Measurements from ENCODE around the gene ARAP1. TPM values are rescaled to one million over a fixed set of nuclear protein-coding genes. Genes with fewer than 3 reads are reported as not detected.

The ARAP1 gene
- total RNA-seq, 2 experiments from 2014 or later, result 77.4 to 79.6 TPM

GRCh38 chr11:72672597-72673238, 79.5 kb downstream of the ARAP1 start:
- no peak overlapping the region for H3K4me3 Mint-ChIP-seq
- intact Hi-C loops (cut with micrococcal nuclease), result no loop called here
- ChIA-PET POLR2A (no interaction called here), CTCF (interaction anchor here (1.1 to 2.5 kb wide), 2 partner anchors 9 to 12 kb away, joined by 4 to 14 read pairs; no protein-coding TSS in a partner anchor)
- no peak for DNase-seq
- H3K27me3 Mint-ChIP-seq, result peaks cover 70% of the 10 kb centered on the region
- H3K27ac Mint-ChIP-seq, result no peak overlapping the region
- peaks cover under 1% of the 10 kb centered on the region for H3K9me3 Mint-ChIP-seq
- peaks cover 14% of the 10 kb centered on the region for H3K4me1 Mint-ChIP-seq (ENCODE audit: low read depth)
- no peaks in the 10 kb centered on the region for H3K36me3 Mint-ChIP-seq

- peaks cover 9% of the 10 kb centered on the region for H3K9me3 Mint-ChIP-seq
- no peak for DNase-seq
- H3K4me1 Mint-ChIP-seq (ENCODE audit: low read depth), result peaks cover 11% of the 10 kb centered on the region
- peaks cover 5% of the 10 kb centered on the region for H3K36me3 Mint-ChIP-seq
- ChIA-PET POLR2A (interaction anchor here (0.6 kb wide), 1 partner anchor 472 kb away, joined by 3 read pairs; no protein-coding TSS in a partner anchor), CTCF (interaction anchor here (1.1 to 2.5 kb wide), 2 partner anchors 10 to 13 kb away, joined by 4 to 14 read pairs; no protein-coding TSS in a partner anchor)
- no peak overlapping the region for H3K4me3 Mint-ChIP-seq
- intact Hi-C loops (cut with micrococcal nuclease), result no loop called here
- H3K27me3 Mint-ChIP-seq, result peaks cover 70% of the 10 kb centered on the region
- H3K27ac Mint-ChIP-seq, result no peak overlapping the region
Measured at GRCh38 chr11:72671152-72672099, 80.8 kb downstream of the ARAP1 start.

DNA sequence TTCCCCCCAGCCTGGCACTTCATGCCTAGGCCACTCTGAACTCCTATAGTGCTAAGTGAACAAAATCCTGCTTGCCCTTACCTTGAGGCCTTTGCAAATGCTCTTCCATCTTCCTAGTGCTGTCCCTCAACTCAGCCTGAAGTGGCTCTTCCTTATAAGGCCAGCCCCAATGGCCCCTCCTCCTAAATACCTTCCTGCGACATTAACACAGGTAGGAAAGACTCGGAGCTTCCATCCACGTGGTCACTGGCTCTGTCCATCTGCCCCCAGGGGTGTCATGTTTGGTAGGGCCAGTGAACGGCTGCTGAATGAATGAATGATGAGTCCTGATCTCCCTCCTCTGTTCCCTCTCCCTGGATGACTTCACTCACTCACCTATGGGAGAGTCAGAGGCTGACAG, 82.2 kb downstream of the ARAP1 start:
- H3K27me3 Mint-ChIP-seq, result peaks cover 70% of the 10 kb centered on the region
- POLR2A ChIA-PET, result interaction anchor here (1.9 kb wide), 1 partner anchor 16 kb away, joined by 4 read pairs; no protein-coding TSS in a partner anchor
- intact Hi-C loops (cut with micrococcal nuclease), result no loop called here

GRCh38 chr11:72669527-72669926, 82.7 kb downstream of the ARAP1 start:
- POLR2A ChIA-PET, result interaction anchor here (1.9 kb wide), 1 partner anchor 17 kb away, joined by 4 read pairs; no protein-coding TSS in a partner anchor

More for the DNA sequence above, 82.2 kb downstream of the ARAP1 start:
- Mint-ChIP-seq H3K27ac (no peak overlapping the region), H3K4me1 (ENCODE audit: low read depth) (peaks cover 11% of the 10 kb centered on the region), H3K36me3 (peaks cover 6% of the 10 kb centered on the region), H3K9me3 (peaks cover 9% of the 10 kb centered on the region), H3K4me3 (no peak overlapping the region)
- CTCF ChIA-PET, result interaction anchor here (1.0 to 3.6 kb wide), 2 partner anchors 14 to 135 kb away, joined by 3 to 42 read pairs; no protein-coding TSS in a partner anchor
- no peak for DNase-seq

GRCh38 chr11:72668629-72669347, 83.4 kb downstream of the ARAP1 start:
- peaks cover 9% of the 10 kb centered on the region for H3K9me3 Mint-ChIP-seq

More at GRCh38 chr11:72669527-72669926, 82.7 kb downstream of the ARAP1 start:
- H3K36me3 Mint-ChIP-seq, result peaks cover 6% of the 10 kb centered on the region
- DNase-seq, result peak; percentile 42
- no peak overlapping the region for H3K4me3 Mint-ChIP-seq
- peaks cover 11% of the 10 kb centered on the region for H3K4me1 Mint-ChIP-seq (ENCODE audit: low read depth)
- CTCF ChIA-PET, result interaction anchor here (1.0 to 3.6 kb wide), 3 partner anchors 14 to 135 kb away, joined by 3 to 42 read pairs (median 9); no protein-coding TSS in a partner anchor
- peaks cover 9% of the 10 kb centered on the region for H3K9me3 Mint-ChIP-seq
- H3K27ac Mint-ChIP-seq, result no peak overlapping the region
- intact Hi-C loops (cut with micrococcal nuclease), result no loop called here
- peaks cover 67% of the 10 kb centered on the region for H3K27me3 Mint-ChIP-seq

DNA sequence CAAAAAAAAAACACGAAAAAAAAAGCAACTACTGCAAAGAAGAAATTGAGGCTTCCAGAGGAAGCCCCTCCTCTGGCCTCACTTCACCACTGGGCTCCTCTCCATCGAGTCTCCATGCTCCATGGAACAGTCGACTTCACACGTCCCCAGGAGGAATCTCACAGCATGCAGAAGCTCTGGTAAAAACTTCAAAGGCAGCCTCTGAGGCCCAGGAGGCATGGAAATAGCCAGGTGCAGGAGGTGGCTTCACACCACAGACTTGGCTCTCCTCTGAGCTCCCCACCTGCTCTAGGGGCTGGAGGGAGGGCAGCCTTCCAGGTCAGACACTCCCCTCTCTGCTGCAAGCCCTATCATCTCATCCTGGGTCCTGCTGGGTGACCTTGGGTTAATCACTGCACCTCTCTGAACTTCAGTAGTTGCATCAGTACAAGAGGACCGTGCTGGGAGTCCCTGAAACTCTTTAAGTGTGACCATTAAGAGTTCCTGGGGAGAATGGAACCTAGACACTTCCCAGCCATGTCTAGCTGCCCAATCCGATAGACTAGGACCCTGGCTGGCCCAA, 86.2 kb downstream of the ARAP1 start:
- Mint-ChIP-seq H3K4me1 (ENCODE audit: low read depth) (peaks cover 11% of the 10 kb centered on the region), H3K27ac (no peak overlapping the region), H3K36me3 (peaks cover 6% of the 10 kb centered on the region), H3K27me3 (peaks cover 39% of the 10 kb centered on the region), H3K9me3 (peaks cover 9% of the 10 kb centered on the region), H3K4me3 (no peak overlapping the region)
- no peak for DNase-seq
- intact Hi-C loops (cut with micrococcal nuclease), result no loop called here
- POLR2A ChIA-PET, result no interaction called here
- CTCF ChIA-PET, result interaction anchor here (1.1 kb wide), 1 partner anchor 18 kb away, joined by 5 read pairs; no protein-coding TSS in a partner anchor

More at GRCh38 chr11:72668629-72669347, 83.4 kb downstream of the ARAP1 start:
- ChIA-PET CTCF (interaction anchor here (0.9 to 3.6 kb wide), 14 partner anchors 8 to 197 kb away, joined by 3 to 42 read pairs (median 4); partner anchors contain the start of gene STARD10), POLR2A (interaction anchor here (0.8 to 1.9 kb wide), 3 partner anchors 10 to 17 kb away, joined by 3 to 4 read pairs (median 3); no protein-coding TSS in a partner anchor)
- no peak overlapping the region for H3K4me3 Mint-ChIP-seq
- peaks cover 6% of the 10 kb centered on the region for H3K36me3 Mint-ChIP-seq
- peaks cover 60% of the 10 kb centered on the region for H3K27me3 Mint-ChIP-seq
- peak; percentile 86 for DNase-seq
- H3K27ac Mint-ChIP-seq, result peak overlapping the region; percentile 25
- H3K4me1 Mint-ChIP-seq (ENCODE audit: low read depth), result peaks cover 11% of the 10 kb centered on the region
- intact Hi-C loops (cut with micrococcal nuclease), result no loop called here

GRCh38 chr11:72662036-72662435, 90.2 kb downstream of the ARAP1 start:
- peaks cover 1% of the 10 kb centered on the region for H3K9me3 Mint-ChIP-seq
- CTCF ChIA-PET, result interaction anchor here (0.6 to 1.6 kb wide), 2 partner anchors 22 to 75 kb away, joined by 3 to 4 read pairs; no protein-coding TSS in a partner anchor

GRCh38 chr11:72661486-72661885, 90.7 kb downstream of the ARAP1 start:
- Mint-ChIP-seq H3K4me1 (ENCODE audit: low read depth) (no peaks in the 10 kb centered on the region), H3K27ac (no peak overlapping the region), H3K27me3 (peaks cover 18% of the 10 kb centered on the region), H3K36me3 (peaks cover 2% of the 10 kb centered on the region), H3K4me3 (no peak overlapping the region), H3K9me3 (no peaks in the 10 kb centered on the region)
- intact Hi-C loops (cut with micrococcal nuclease), result no loop called here
- CTCF ChIA-PET, result interaction anchor here (1.6 kb wide), 1 partner anchor 22 kb away, joined by 4 read pairs; no protein-coding TSS in a partner anchor
- POLR2A ChIA-PET, result no interaction called here
- DNase-seq, result no peak

More at GRCh38 chr11:72662036-72662435, 90.2 kb downstream of the ARAP1 start:
- intact Hi-C loops (cut with micrococcal nuclease), result no loop called here
- POLR2A ChIA-PET, result no interaction called here
- H3K27me3 Mint-ChIP-seq, result peaks cover 20% of the 10 kb centered on the region
- no peak overlapping the region for H3K27ac Mint-ChIP-seq
- H3K4me3 Mint-ChIP-seq, result no peak overlapping the region
- no peak for DNase-seq
- H3K4me1 Mint-ChIP-seq (ENCODE audit: low read depth), result no peaks in the 10 kb centered on the region
- H3K36me3 Mint-ChIP-seq, result peaks cover 2% of the 10 kb centered on the region

DNA sequence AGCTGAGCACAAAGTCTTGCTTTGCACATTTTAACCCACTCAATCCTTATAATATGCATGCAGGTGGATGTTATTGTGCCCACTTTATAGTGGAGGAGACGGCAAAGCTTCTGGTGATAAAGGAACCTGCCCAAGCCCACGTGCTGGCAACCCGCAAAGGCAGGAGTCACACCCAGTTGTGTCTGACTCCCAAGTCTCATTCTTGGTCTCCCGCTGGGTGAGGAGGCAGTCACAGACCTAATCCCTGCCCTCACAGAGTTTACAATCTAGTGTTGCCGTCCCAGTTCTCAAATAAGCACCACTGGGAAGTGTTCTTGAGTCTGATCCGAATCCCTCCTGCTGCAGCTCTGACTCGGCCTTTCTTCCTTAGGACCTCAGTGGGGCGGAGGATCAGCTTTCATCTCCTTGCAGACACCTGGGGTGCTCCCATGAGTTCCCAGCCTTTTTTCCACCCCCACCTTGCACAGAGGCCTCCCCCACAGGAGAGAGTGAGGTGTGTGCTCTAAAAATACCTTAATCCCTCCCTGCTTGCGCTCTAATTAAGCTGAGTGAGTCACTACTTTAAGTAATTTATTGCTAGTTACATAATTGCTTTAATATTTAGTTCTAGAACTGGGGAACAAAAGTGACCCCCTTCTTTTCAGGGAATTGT, 93.1 kb downstream of the ARAP1 start:
- ChIA-PET CTCF (interaction anchor here (1.2 to 1.7 kb wide), 2 partner anchors 9 to 25 kb away, joined by 4 to 5 read pairs; no protein-coding TSS in a partner anchor), POLR2A (no interaction called here)
- Mint-ChIP-seq H3K4me3 (no peak overlapping the region), H3K27ac (no peak overlapping the region), H3K4me1 (ENCODE audit: low read depth) (no peaks in the 10 kb centered on the region), H3K27me3 (peaks cover 4% of the 10 kb centered on the region), H3K9me3 (no peaks in the 10 kb centered on the region), H3K36me3 (no peaks in the 10 kb centered on the region)
- intact Hi-C loops (cut with micrococcal nuclease), result no loop called here
- DNase-seq, result no peak

- H3K4me3 Mint-ChIP-seq, result no peak overlapping the region
- no peaks in the 10 kb centered on the region for H3K9me3 Mint-ChIP-seq
- H3K27me3 Mint-ChIP-seq, result peaks cover 4% of the 10 kb centered on the region
- no peaks in the 10 kb centered on the region for H3K36me3 Mint-ChIP-seq
- intact Hi-C loops (cut with micrococcal nuclease), result no loop called here
- POLR2A ChIA-PET, result no interaction called here
- DNase-seq, result no peak
- no peak overlapping the region for H3K27ac Mint-ChIP-seq
- CTCF ChIA-PET, result interaction anchor here (0.6 to 1.4 kb wide), 4 partner anchors 11 to 68 kb away, joined by 3 to 5 read pairs (median 4); no protein-coding TSS in a partner anchor
- no peaks in the 10 kb centered on the region for H3K4me1 Mint-ChIP-seq (ENCODE audit: low read depth)
Measured at GRCh38 chr11:72657411-72658100, 94.7 kb downstream of the ARAP1 start.

Data from activated CD4-positive, alpha-beta memory T cell treated with anti-CD3 and anti-CD28 coated beads for 36 hours (primary cell).